GM12878 (cell line): ENCODE data around the gene TMBIM1. TPM values are rescaled to one million over a fixed set of nuclear protein-coding genes. Genes with fewer than 3 reads are reported as not detected.

Experiments
- BRCA1 ChIP-seq: IDR thresholded peaks from 2 replicates; pipeline ENCODE4 v1.6.1; 2011; ENCODE audit warnings: low read depth, low read length, improper control_type of control experiment
- CEBPB ChIP-seq, 2 experiments: fragments of 150-350 bp in 1 of 2; IDR thresholded peaks; 2 replicates each; pipeline ENCODE4 v1.6.1; 2012 to 2014; ENCODE audit warnings: low read depth in 2 of 2, low read length in 2 of 2, borderline replicate concordance in 1 of 2, inconsistent platforms in 1 of 2
- CREB1 ChIP-seq: IDR thresholded peaks from 2 replicates; pipeline ENCODE4 v1.6.1; 2012; ENCODE audit warnings: low read depth, mild to moderate bottlenecking, inconsistent platforms
- IRF4 ChIP-seq: IDR thresholded peaks from 2 replicates; pipeline ENCODE4 v1.6.1; 2011; ENCODE audit warnings: low read depth, low read length
- NR2F1 ChIP-seq: fragments of 450-650 bp; conservative IDR thresholded peaks from 2 replicates; pipeline ENCODE4 v1.6.1; 2017; ENCODE audit warnings: mild to moderate bottlenecking
- POLR2A ChIP-seq: IDR thresholded peaks from 2 replicates; pipeline ENCODE4 v1.6.1; 2011; ENCODE audit warnings: low read depth, mild to moderate bottlenecking, low read length
- RB1 ChIP-seq: fragments of 450-650 bp; formaldehyde crosslinking; IDR thresholded peaks from 2 replicates; pipeline ENCODE4 v1.6.1; 2017; ENCODE audit warnings: mild to moderate bottlenecking, borderline replicate concordance
- RBBP5 ChIP-seq: fragments of 200-600 bp; sonication (generic); conservative IDR thresholded peaks from 2 replicates; pipeline ENCODE4 v1.6.1; 2016
- RFX5 ChIP-seq: IDR thresholded peaks from 2 replicates; pipeline ENCODE4 v1.6.1; 2011; ENCODE audit warnings: low read depth, low read length, improper control_type of control experiment
- SREBF1 ChIP-seq: IDR thresholded peaks from 2 replicates; pipeline ENCODE4 v1.6.1; 2012; ENCODE audit warnings: mild to moderate bottlenecking, low read length
- TCF7 ChIP-seq: IDR thresholded peaks from 2 replicates; pipeline ENCODE4 v1.6.1; 2014; ENCODE audit warnings: antibody characterized with exemption, borderline replicate concordance
- polyA plus RNA-seq, 11 experiments: library from polyadenylated mRNA; depleted of rRNA in 4 of 11; unstranded in 6 of 11; stranded (reverse) in 5 of 11; fragments of >200 nt; fragmentation: Nextera tagmentation in 4 of 11; fragmentation: Illumina TruSeq in 1 of 11; extraction: Ambion mirVana in 4 of 11; extraction: Trizol in 1 of 11; gene quantifications; 1 replicate in 1 of 11; 2 replicates in 10 of 11; pipeline versions ENCODE4 v1.2.1 to v1.2.3, GENCODE V29; 2011 to 2016; ENCODE audit warnings: inconsistent platforms in 2 of 11, missing spikeins in 2 of 11, low read depth in 1 of 11
- total RNA-seq, 4 experiments: library from RNA; depleted of rRNA in 3 of 4; stranded (reverse); fragments of >200 nt in 3 of 4; fragmentation: Illumina TruSeq in 1 of 4; extraction: Trizol in 1 of 4; gene quantifications; 2 replicates each; pipeline versions ENCODE4 v1.2.1 to v1.2.3, GENCODE V29; 2013 to 2021
- TF ChIP-seq, protein P1 (sequence below): fragments of 450-650 bp; IDR thresholded peaks from 2 replicates; pipeline ENCODE4 v1.6.1; 2017; ENCODE audit warnings: borderline replicate concordance
- TF ChIP-seq, protein P2 (sequence below): IDR thresholded peaks from 2 replicates; pipeline ENCODE4 v1.6.1; 2011; ENCODE audit warnings: borderline replicate concordance, low read depth, mild to moderate bottlenecking, moderate library complexity, low read length; ENCODE audit not compliant: insufficient read depth, poor library complexity, severe bottlenecking
- TF ChIP-seq, protein P3 (sequence below): fragments of 450-650 bp; IDR thresholded peaks from 2 replicates; pipeline ENCODE4 v1.6.1; 2016; ENCODE audit warnings: mild to moderate bottlenecking, moderate library complexity, borderline replicate concordance
- TF ChIP-seq, protein P4 (sequence below): fragments of 450-650 bp; IDR thresholded peaks from 2 replicates; pipeline ENCODE4 v1.6.1; 2014; ENCODE audit warnings: mild to moderate bottlenecking
- TF ChIP-seq, protein P5 (sequence below): IDR thresholded peaks from 2 replicates; pipeline ENCODE4 v1.6.1; 2012; ENCODE audit warnings: improper control_type of control experiment, low read depth, low read length; ENCODE audit not compliant: insufficient replicate concordance

Gene TMBIM1
- total and polyA plus RNA-seq, 10 of the 15 experiments (the other 5 are each of a cell fraction or from before 2014, with no cell fraction given), result 6.1 to 38.3 (median 26.2) TPM

DNA sequence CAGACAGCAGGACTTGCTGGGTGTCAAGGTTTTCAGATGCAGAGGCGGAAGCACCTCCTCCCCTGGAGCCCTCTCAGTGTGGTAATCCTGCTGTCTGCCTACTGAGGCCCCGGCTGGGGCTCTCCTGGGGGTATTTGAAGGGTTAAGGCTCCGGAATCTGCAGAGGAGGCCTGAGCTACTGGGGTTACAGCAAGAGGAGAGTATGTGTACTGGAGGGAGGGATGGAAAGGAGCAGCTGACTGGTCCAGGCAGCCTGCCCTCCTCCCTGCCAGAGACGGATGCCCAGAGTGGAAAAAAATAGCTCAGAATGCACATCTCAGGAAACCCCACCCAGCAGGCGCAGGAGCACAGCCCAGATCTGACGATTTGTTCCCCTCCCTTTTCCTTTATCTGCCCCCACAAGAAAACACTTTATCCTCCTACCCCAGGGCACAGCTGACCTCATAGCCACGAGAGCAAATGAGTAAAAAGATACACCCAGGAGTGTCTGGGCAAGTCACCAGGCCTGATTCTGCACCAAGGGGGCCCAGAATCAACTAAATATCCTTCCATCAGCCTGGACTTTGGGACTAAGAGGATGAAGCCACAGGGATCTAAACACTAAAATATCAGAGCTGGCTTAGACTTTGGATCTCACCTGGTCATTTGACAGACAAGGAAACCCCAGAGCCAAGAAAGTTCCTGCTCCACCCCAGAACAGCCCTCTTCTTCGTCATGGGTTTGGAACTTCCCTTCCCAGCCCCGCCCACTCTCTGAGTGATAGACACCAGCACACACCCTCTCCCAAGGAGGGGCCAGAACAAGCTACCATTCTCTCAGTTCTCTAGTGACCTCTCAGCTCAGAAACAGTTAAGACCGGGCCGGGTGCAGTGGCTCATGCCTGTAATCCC, 5.5 kb downstream of the TMBIM1 start (continued):
- TF ChIP-seq, protein P1, sequence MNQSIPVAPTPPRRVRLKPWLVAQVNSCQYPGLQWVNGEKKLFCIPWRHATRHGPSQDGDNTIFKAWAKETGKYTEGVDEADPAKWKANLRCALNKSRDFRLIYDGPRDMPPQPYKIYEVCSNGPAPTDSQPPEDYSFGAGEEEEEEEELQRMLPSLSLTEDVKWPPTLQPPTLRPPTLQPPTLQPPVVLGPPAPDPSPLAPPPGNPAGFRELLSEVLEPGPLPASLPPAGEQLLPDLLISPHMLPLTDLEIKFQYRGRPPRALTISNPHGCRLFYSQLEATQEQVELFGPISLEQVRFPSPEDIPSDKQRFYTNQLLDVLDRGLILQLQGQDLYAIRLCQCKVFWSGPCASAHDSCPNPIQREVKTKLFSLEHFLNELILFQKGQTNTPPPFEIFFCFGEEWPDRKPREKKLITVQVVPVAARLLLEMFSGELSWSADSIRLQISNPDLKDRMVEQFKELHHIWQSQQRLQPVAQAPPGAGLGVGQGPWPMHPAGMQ, result no peak
- no peak for TF ChIP-seq BRCA1
- no peak for TF ChIP-seq IRF4
- no peak for TF ChIP-seq NR2F1
- TF ChIP-seq, protein P2, sequence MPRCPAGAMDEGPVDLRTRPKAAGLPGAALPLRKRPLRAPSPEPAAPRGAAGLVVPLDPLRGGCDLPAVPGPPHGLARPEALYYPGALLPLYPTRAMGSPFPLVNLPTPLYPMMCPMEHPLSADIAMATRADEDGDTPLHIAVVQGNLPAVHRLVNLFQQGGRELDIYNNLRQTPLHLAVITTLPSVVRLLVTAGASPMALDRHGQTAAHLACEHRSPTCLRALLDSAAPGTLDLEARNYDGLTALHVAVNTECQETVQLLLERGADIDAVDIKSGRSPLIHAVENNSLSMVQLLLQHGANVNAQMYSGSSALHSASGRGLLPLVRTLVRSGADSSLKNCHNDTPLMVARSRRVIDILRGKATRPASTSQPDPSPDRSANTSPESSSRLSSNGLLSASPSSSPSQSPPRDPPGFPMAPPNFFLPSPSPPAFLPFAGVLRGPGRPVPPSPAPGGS, result peak; percentile 7
- no peak for TF ChIP-seq CEBPB (IDR thresholded peaks at IDR 0.05; ENCODE audit: borderline replicate concordance in 1 of 2, low read depth in 2 of 2, low read length in 2 of 2)
- TF ChIP-seq, protein P3, sequence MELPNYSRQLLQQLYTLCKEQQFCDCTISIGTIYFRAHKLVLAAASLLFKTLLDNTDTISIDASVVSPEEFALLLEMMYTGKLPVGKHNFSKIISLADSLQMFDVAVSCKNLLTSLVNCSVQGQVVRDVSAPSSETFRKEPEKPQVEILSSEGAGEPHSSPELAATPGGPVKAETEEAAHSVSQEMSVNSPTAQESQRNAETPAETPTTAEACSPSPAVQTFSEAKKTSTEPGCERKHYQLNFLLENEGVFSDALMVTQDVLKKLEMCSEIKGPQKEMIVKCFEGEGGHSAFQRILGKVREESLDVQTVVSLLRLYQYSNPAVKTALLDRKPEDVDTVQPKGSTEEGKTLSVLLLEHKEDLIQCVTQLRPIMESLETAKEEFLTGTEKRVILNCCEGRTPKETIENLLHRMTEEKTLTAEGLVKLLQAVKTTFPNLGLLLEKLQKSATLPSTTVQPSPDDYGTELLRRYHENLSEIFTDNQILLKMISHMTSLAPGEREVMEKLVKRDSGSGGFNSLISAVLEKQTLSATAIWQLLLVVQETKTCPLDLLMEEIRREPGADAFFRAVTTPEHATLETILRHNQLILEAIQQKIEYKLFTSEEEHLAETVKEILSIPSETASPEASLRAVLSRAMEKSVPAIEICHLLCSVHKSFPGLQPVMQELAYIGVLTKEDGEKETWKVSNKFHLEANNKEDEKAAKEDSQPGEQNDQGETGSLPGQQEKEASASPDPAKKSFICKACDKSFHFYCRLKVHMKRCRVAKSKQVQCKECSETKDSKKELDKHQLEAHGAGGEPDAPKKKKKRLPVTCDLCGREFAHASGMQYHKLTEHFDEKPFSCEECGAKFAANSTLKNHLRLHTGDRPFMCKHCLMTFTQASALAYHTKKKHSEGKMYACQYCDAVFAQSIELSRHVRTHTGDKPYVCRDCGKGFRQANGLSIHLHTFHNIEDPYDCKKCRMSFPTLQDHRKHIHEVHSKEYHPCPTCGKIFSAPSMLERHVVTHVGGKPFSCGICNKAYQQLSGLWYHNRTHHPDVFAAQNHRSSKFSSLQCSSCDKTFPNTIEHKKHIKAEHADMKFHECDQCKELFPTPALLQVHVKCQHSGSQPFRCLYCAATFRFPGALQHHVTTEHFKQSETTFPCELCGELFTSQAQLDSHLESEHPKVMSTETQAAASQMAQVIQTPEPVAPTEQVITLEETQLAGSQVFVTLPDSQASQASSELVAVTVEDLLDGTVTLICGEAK, result no peak
- TF ChIP-seq, protein P4, sequence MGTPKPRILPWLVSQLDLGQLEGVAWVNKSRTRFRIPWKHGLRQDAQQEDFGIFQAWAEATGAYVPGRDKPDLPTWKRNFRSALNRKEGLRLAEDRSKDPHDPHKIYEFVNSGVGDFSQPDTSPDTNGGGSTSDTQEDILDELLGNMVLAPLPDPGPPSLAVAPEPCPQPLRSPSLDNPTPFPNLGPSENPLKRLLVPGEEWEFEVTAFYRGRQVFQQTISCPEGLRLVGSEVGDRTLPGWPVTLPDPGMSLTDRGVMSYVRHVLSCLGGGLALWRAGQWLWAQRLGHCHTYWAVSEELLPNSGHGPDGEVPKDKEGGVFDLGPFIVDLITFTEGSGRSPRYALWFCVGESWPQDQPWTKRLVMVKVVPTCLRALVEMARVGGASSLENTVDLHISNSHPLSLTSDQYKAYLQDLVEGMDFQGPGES, result no peak
- TF ChIP-seq TCF7, result no peak
- TF ChIP-seq SREBF1, result no peak
- TF ChIP-seq, protein P5, sequence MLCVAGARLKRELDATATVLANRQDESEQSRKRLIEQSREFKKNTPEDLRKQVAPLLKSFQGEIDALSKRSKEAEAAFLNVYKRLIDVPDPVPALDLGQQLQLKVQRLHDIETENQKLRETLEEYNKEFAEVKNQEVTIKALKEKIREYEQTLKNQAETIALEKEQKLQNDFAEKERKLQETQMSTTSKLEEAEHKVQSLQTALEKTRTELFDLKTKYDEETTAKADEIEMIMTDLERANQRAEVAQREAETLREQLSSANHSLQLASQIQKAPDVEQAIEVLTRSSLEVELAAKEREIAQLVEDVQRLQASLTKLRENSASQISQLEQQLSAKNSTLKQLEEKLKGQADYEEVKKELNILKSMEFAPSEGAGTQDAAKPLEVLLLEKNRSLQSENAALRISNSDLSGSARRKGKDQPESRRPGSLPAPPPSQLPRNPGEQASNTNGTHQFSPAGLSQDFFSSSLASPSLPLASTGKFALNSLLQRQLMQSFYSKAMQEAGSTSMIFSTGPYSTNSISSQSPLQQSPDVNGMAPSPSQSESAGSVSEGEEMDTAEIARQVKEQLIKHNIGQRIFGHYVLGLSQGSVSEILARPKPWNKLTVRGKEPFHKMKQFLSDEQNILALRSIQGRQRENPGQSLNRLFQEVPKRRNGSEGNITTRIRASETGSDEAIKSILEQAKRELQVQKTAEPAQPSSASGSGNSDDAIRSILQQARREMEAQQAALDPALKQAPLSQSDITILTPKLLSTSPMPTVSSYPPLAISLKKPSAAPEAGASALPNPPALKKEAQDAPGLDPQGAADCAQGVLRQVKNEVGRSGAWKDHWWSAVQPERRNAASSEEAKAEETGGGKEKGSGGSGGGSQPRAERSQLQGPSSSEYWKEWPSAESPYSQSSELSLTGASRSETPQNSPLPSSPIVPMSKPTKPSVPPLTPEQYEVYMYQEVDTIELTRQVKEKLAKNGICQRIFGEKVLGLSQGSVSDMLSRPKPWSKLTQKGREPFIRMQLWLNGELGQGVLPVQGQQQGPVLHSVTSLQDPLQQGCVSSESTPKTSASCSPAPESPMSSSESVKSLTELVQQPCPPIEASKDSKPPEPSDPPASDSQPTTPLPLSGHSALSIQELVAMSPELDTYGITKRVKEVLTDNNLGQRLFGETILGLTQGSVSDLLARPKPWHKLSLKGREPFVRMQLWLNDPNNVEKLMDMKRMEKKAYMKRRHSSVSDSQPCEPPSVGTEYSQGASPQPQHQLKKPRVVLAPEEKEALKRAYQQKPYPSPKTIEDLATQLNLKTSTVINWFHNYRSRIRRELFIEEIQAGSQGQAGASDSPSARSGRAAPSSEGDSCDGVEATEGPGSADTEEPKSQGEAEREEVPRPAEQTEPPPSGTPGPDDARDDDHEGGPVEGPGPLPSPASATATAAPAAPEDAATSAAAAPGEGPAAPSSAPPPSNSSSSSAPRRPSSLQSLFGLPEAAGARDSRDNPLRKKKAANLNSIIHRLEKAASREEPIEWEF, result no peak
- 0 out of 2 replicates have a peak, but pooled peaks have one; percentile 46 for TF ChIP-seq CREB1
- TF ChIP-seq RB1, result no peak
- peak; percentile 57; the same call in 1 of the 2 replicates for TF ChIP-seq POLR2A
- peak; percentile 37; the same call in 1 of the 2 replicates for TF ChIP-seq RFX5
- no peak for TF ChIP-seq RBBP5
